Nephron progenitor cell (in vitro differentiated cells): ENCODE measurements around the gene FAM168A.
A peak's percentile ranks its signal among the peaks of the same experiment; 100 is the strongest.

ENCODE experiments used
- DNase-seq: peaks from one replicate; pipeline ENCODE4 v3.0.0; 2021
- H3K27ac Mint-ChIP-seq: 2 replicates; pipeline ENCODE4 v1.8.0; 2021; ENCODE audit warnings: mild to moderate bottlenecking, moderate library complexity, mixed read lengths
- H3K27me3 Mint-ChIP-seq: 2 replicates; pipeline ENCODE4 v1.8.0; 2021; ENCODE audit warnings: mild to moderate bottlenecking, low read depth, mixed read lengths; ENCODE audit not compliant: poor library complexity
- H3K36me3 Mint-ChIP-seq: 2 replicates; pipeline ENCODE4 v1.8.0; 2021; ENCODE audit warnings: low read depth, mixed read lengths
- H3K4me1 Mint-ChIP-seq: 2 replicates; pipeline ENCODE4 v1.8.0; 2021; ENCODE audit warnings: mixed read lengths
- H3K4me3 Mint-ChIP-seq: 2 replicates; pipeline ENCODE4 v1.8.0; 2021; ENCODE audit warnings: mild to moderate bottlenecking, moderate library complexity, mixed read lengths
- H3K9me3 Mint-ChIP-seq: 2 replicates; pipeline ENCODE4 v1.8.0; 2021; ENCODE audit warnings: mild to moderate bottlenecking, moderate library complexity, mixed read lengths
- TF ChIP-seq, protein P1 (sequence below): fragments of 200-600 bp; sonication (generic); IDR thresholded peaks from 2 replicates; pipeline ENCODE4 v1.5.0; 2021; ENCODE audit warnings: antibody characterized with exemption

Gene FAM168A

DNA sequence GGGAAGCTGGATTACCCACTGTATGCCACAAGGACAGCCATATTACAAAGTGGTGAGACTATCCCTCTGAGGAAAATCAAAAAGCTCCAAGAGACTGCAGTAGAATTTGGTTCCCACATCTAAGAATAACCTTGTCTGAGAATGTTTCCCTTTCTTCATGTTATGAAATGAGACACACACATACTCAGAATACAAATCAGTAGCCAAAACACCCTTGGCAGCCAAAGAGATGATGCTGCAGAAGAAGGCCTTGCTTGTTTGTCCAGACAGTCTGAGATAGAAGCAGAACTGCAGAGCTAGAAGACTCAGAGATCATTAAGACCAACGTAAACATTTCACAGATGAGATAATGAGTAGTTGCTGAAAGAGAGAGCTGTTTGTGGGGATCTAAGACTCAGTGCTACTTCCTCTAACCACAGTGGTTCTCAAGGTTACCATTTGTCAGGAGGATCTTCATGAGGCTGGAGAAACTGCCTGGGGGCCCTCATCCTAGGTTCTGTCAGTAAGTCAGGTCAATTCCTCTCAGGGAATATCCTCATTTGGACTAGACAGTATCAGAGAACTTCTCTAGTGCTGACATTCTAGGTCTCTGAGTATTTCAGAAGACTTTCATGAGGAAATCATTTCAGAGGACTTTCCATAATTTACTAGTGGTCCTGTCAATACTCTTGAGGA lies 182.8 kb downstream of the FAM168A start:
- peak overlapping the region; percentile 12 for H3K27ac Mint-ChIP-seq
- peaks cover 52% of the 10 kb centered on the region for H3K36me3 Mint-ChIP-seq
- TF ChIP-seq, protein P1, sequence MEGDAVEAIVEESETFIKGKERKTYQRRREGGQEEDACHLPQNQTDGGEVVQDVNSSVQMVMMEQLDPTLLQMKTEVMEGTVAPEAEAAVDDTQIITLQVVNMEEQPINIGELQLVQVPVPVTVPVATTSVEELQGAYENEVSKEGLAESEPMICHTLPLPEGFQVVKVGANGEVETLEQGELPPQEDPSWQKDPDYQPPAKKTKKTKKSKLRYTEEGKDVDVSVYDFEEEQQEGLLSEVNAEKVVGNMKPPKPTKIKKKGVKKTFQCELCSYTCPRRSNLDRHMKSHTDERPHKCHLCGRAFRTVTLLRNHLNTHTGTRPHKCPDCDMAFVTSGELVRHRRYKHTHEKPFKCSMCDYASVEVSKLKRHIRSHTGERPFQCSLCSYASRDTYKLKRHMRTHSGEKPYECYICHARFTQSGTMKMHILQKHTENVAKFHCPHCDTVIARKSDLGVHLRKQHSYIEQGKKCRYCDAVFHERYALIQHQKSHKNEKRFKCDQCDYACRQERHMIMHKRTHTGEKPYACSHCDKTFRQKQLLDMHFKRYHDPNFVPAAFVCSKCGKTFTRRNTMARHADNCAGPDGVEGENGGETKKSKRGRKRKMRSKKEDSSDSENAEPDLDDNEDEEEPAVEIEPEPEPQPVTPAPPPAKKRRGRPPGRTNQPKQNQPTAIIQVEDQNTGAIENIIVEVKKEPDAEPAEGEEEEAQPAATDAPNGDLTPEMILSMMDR, result no peak
- peaks cover 25% of the 10 kb centered on the region for H3K4me1 Mint-ChIP-seq
- no peak overlapping the region for H3K4me3 Mint-ChIP-seq
- H3K9me3 Mint-ChIP-seq, result no peaks in the 10 kb centered on the region
- no peak for DNase-seq
- peaks cover 3% of the 10 kb centered on the region for H3K27me3 Mint-ChIP-seq

DNA sequence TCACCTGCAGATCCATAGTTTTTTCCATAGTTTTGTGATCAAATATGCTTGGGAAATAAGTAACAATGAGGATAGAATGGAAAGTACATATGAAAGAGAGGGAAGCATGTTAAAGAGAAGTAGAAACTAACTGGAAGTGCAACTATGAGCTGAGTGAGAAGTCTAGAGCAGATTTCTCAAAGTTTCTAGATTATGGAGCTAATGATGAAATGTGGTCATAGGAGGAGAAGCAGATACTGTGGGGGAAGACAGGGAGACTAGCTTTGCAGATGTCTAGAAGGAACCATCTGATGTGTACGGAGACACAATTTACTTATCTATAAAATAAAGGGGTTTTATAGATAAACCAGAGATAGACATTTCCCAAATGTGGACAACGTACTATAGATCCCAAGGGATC lies 184.7 kb downstream of the FAM168A start:
- H3K27ac Mint-ChIP-seq, result no peak overlapping the region
- DNase-seq, result no peak
- peaks cover 50% of the 10 kb centered on the region for H3K36me3 Mint-ChIP-seq
- no peak overlapping the region for H3K4me3 Mint-ChIP-seq
- H3K27me3 Mint-ChIP-seq, result peaks cover 2% of the 10 kb centered on the region
- TF ChIP-seq, protein P1, result no peak
- no peaks in the 10 kb centered on the region for H3K9me3 Mint-ChIP-seq
- peaks cover 25% of the 10 kb centered on the region for H3K4me1 Mint-ChIP-seq

DNA sequence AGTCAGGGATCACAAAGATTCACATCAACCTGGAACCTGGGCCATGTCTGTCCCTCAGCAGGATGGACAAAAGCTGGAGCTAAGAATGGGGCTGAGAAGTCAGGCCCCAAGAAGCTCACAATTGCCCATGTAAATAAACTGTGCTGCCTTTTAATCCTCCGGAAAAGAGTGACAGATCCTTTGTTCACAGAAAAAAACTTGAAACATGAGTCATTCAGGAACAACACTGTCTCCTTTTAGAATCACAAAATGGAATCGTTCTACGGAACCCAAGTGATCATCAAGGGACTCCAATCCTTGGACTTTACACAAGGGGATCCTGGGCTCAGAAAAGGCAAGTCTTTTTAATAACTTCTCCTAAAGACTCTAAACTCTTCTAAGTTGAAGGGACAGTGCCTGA lies 185.6 kb downstream of the FAM168A start:
- Mint-ChIP-seq H3K4me3 (no peak overlapping the region), H3K27ac (no peak overlapping the region), H3K9me3 (no peaks in the 10 kb centered on the region), H3K27me3 (no peaks in the 10 kb centered on the region), H3K36me3 (peaks cover 52% of the 10 kb centered on the region), H3K4me1 (peaks cover 33% of the 10 kb centered on the region)
- DNase-seq, result no peak
- TF ChIP-seq, protein P1, result no peak

DNA sequence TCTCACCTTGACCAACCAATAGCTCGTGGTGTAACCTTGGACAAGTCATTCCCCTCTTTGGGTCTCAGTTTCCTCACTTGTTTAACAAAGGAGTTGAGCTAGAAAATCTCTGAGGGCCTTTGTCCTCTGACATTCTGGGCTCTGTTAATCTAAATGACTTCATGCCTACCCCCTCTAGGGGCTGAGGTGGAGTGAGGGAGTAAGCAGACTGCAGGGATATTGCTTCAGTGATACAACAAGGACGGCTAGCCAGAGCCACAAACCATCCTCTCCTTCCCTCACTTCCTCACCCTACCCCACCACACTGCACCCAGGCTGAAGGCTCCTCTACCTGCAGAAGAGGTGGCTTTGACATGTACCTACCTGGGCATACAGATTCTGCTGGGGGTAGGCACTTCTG lies 186.9 kb downstream of the FAM168A start:
- Mint-ChIP-seq H3K27ac (no peak overlapping the region), H3K27me3 (no peaks in the 10 kb centered on the region), H3K36me3 (peaks cover 47% of the 10 kb centered on the region), H3K4me1 (peaks cover 30% of the 10 kb centered on the region), H3K4me3 (no peak overlapping the region), H3K9me3 (no peaks in the 10 kb centered on the region)
- DNase-seq, result no peak
- TF ChIP-seq, protein P1, result no peak

DNA sequence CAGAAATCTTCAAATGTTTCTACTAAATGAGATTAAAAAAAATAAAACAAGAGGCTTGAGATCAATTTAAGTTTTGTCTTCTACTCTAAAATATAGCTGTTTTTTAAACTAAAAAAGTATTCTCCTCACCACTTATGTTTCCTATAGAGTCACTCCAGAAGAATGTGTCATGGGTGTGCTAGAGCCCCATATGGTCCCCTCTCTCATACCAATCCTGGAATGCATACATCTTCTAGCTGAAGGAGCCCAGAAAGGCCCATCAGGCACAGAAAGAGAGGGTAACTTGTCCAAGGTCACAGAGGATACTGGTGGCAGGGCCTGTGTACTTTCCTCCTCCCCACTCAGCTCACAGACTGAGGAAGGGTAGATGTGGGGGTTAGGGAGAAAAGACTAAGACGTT lies 187.3 kb downstream of the FAM168A start:
- no peak overlapping the region for H3K4me3 Mint-ChIP-seq

More for the DNA sequence above, 187.3 kb downstream of the FAM168A start:
- Mint-ChIP-seq H3K9me3 (no peaks in the 10 kb centered on the region), H3K27ac (no peak overlapping the region), H3K27me3 (no peaks in the 10 kb centered on the region), H3K4me1 (peaks cover 28% of the 10 kb centered on the region), H3K36me3 (peaks cover 47% of the 10 kb centered on the region)
- TF ChIP-seq, protein P1, result no peak
- no peak for DNase-seq
